GM21390 (cell line): ENCODE measurements around the gene MOSMO.
"Not testable (repeated sequence)": the region's sequence is repeated elsewhere in the genome, so short reads cannot be mapped to it uniquely, and the experiment has no call there.

Experiments used
- ATAC-seq: cut with Tn5 transposase; IDR thresholded peaks from one replicate; pipeline ENCODE4 v1.9.1; 2021; ENCODE audit not compliant: unreplicated experiment

Gene MOSMO

DNA sequence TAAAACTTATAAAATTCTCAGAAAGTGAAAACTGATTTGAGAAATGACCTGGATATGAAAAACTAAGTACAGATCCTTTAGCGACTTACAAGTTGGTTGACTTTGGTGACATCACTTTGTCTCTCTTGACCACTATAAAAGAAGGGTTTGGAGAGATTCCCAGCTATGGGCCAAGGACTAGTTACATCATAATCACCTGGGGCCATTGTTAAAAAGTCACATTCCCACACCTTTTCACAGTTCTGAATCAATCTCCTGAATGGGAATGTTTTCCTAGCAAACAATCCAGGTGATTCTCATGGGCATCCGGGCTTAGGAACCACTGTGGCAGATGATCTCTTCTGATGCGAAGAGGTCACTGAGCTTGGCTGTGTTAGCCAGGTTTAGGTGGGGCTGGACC is 83.8 kb downstream of the MOSMO start:
- ATAC-seq: no peak

DNA sequence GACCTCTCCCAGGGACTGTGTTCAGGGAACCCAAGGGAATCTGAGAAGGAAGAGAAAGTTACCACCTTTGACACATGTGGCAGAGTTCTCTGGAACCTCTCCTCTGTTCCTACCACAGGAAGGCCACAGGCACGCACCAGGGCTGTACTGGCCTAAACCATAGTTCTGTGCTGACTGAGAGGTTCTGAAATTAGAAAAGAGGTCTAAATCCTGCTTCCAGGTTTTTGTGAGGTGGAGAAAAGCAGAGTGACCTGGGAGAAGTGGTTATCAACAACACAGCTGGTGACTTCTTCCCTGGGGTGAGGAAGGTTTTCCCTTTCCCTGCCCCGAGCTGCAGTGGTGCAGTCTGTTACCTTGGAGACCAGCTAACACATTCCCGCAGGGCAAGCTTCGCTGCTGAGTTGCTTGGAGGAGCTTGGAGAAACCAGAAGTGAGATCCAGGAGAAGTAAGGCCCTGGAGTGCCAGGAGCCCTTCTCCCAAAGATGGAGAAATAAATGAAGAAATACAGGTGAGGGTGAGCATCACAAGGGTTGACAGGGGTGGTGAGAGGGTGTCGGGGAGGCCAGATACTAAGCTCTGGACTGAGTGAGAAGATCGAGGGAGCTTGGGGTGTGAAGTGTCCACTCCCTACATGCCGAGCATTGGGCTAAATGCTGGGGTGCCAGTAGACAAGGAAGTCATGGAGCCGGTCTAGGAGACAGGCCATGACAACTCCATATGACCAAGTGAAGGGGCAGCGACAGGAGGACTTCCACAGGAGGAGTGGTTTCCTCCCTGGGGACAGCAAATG is 84.4 kb downstream of the MOSMO start, which contains the start of gene VWA3A:
Gene VWA3A (plus strand): TSS at position 399 of the 791 bp plus-strand sequence. CDS start 97 bp downstream, at position 496.
- ATAC-seq: no peak

DNA sequence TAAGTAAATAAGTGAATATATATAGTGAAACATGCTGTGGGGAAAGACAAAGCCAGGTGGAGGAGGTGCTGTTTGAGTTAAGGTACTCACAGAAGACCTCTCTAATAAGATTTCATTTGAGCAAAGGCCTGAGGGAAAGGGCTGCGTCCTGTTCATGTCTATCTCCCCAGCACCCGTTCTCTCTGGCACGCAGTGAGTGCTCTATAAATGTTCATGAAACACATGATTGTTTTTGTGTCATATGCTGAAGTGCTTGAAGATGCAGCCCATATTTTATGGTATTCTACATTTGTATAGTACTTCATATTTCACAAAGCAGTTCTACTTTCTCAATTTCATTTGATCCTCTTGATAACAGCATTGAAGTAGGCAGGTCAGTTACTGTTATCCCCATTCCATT is 85.4 kb downstream of the MOSMO start:
- ATAC-seq: no peak

DNA sequence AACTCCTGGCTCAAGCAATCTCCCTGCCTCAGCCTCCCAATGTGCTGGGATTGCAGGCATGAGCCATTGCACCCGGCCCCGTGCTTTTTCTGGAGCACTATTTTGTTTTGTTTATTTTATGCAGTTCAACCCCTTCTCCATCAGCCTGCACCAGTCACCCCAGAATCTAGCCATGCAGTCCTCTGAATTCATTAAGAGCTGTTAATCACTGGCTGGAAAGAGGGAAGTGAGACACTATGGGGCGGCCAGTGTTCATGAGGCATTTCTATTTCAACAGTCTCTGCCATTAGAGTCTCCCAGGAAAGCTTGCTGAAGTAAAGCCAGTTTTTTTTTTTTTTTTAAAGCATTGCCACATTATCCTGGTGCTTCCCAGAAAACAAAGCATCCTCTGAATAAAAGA is 86.1 kb downstream of the MOSMO start:
- no peak for ATAC-seq

DNA sequence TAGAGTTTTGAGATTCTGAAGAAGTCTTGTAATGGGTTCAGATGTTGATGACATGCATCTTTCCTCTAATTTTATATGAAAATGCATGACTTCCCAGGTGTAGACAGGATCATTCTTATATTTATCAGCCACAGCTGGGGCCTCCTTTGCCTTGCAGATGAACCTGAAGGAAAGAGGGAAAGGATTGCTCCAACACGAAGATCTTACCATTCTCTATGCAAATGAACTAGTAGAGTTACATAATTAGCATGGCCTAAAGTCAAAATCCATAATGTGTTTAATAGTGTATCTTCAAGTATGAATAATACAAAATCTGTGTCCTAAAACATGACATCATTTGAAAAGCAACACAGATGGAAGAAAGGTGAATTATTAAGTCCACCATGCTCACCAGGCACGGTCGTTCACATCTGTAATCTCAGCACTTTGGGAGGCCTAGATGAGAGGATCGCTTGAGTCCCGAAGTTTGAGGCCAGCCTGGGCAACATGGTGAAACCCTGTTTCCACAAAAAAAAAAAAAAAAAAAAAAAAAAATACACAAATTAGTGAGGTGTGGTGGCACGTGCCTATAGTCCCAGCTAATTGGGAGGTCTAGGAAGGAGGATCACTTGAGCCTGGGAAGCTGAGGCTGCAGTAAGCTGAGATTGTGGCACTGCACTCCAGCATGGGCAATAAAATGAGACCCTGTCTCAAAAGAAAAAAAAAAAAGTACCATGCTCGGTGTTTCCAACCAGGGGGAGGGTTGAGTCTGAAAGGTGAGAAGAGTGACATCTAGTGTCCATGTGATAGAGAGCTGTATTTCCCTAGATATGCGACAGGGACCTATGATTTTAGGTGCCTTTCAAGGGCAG is 90.7 kb downstream of the MOSMO start:
- no peak for ATAC-seq

DNA sequence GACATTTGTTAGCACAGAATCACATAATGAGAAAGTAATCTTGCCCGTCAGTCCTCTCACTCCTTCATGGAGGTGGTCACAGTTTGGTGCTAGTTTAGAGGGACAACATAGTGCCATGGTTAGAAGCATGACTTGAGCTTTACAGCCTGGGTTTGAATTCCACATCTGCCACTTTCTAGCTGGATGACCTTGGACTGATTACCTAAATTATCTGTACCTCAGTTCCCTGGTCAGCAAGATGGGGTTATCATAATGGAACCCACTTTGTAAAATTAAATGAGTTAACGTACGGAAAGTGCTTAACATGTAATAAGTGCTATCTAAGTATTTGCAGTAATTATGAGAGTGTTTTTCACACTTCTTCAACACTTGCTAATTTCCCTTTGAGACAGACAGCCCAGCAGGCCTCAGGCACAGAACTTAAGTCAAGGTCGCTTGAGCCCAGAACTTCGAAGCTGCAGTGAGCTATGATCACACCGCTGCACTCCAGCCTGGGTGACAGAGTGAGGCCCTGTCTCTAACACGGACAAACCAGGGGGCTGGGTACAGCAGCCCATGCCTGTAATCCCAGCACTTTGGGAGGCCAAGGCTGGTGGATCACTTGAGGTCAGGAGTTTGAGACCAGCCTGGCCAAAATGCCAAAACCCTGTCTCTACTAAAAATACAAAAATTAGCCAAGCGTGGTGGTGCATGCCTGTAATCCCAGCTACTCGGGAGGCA is 91.5 kb downstream of the MOSMO start:
- ATAC-seq: no peak

DNA sequence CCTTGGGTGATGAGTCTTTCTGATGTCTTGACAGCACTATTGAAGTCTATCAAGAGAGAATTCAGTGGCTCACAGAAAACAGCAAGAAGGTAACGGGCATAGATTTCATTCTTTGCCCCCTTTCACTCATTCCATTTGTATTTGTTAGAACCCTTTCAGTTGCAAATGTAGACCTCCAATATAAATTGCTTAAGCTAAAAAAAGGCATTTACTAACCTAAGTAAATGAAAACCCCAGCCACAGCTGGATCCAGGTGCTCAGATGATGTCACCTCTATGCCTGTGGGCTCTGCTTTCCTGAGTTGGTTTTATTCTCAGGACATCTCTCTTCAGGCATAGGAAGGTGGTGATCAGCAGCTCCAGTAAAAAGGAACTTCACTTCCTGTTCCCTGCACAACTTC is 95.5 kb downstream of the MOSMO start:
- no peak for ATAC-seq

DNA sequence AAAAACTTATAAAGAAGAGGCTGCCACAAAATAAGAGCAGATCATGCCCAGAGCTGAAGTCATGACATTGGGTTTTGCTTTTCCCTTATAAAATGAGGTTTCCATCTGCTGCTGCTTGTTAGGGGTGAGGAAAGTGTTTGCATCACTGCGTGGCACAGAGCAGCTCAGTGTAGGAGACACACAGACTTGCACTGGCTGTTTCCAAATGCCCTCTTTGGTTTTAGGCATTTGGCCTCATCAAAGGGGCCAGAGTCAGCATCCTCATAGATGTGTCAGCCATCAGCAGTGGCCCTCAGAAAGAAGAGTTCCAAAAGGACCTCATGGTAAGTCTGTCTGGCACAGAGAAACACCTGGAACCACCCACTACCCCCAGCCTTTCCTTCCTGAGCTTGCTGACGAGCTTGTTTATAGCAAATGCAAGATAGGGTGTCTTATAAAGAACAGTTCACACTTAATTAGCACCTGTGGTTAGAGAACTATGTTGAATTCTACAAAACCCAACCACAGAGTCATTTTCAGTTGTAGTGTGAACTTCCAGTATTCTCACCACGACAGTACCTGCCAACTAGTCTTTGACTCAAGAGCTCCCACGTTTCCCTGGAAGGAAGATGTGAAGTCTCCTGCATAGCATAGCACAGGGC is 101.5 kb downstream of the MOSMO start:
- ATAC-seq: no peak

DNA sequence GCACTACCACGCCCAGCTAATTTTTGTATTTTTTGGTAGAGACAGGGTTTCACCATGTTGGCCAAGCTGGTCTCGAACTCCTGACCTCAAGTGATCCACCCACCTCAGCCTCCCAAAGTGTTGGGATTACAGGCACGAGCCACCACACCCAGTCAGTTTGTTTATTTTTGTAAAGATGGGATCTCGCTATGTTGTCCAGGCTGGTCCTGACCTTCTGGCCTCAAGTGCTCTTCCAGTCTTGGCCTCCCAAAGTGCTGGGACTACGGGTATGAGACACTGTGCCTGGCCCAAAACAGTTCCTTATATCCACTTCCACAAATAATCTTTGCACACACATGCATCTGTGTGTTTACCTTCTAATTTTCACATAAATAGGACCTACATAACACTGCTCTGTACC is 103.7 kb downstream of the MOSMO start:
- not testable (repeated sequence) for ATAC-seq

DNA sequence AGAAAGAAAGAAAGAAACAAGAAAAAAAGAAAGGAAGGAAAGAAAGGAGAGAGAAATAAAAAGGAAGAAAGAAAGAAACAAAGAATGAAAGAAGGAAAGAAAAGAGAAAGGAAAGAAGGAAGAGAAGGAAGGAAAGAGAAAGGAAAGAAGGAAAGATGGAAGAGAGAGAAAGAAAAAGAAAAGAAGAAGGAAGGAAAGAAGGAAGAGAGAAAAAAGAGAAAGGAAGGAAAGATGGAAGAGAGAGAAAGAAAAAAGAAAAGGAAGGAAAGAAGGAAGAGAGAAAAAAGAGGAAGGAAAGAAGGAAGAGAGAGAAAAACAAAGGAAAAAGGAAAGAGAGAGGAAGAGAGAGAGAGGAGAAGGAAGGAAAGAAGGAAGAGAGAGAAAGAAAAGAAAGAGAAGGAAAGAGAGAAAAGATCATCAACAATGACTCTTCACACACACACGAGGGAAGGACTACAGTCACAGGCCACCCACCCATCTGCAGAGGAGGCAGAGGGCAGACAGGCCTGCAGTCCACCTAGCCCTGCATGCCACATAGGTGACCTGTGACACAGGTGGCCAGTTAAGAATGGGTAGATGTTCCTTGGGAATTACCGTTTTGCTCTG is 108.3 kb downstream of the MOSMO start:
- ATAC-seq: no peak

DNA sequence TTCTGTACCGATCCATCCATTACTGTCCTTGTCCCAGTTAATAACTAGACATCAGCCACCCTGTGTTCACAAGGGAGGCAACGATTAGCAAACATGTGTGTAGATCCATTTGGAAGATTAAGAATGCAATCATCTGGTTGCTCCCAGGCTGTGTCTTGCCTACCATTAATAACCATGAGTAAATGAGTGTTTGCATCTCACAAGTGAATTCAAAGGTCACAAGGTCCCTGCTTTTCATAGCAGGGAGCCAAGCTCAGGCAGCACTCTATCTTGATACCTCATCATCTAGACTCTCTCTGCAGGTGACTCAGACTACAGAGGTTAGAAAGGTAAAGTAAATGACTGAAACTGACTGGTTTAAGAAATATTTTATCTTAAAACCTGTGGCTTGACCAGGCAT is 109.7 kb downstream of the MOSMO start:
- ATAC-seq: no peak

DNA sequence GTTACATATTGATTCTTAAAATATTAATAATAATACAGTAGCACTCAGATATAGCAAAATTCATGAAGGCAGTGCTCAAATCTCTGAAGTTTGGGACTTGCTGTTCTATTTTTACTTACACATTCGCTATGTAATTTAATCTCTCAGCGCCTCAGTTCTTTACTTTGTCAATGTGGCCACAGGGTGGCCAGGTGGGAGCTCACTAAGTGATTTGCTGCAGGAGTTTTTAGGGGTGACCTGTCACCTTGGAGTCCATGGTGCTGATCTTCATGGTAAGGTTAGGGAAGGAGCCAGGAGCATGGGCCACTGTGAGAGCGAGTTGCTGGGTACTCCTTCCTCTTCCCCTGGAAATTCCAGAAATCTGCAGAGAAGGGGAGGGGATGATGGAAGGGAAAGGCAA is 112.5 kb downstream of the MOSMO start:
- ATAC-seq: no peak

DNA sequence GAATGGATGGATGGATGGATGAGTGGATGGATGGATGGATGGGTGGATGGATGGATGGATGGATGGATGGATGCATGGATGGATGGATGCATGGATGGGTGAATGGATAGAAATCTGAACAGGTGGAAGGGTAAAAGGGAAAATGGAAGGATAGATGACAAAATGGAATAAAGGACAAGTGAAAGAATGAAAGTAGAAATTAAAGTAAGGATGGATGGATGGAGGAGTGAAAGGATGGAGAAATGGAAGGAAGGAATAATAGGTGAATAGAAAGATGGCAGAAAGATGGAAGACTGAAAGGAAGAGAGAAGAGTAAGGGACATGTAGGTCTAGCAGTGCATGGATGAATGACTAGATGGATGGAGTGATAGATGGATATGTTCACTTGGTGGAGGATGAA is 114.3 kb downstream of the MOSMO start:
- ATAC-seq: no peak

DNA sequence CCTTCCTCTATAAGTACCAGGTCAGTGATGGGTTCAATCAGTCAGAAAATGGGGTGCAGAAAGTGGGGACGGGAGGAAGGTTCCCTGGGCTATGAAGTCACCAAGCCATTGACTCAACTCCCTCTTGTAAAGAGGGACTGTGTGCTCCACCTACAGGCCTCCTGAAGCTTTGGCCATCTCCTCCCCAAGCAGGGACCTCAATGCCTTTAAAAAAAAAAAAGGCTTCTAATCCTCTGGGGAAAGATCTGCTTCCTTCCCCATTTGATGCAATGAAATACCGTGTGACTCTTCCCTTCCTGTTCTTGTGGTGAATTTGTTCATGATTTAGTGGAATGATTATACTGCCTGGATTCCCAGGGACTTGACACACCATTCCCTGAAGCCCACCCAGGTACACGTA is 115.2 kb downstream of the MOSMO start:
- ATAC-seq: no peak

DNA sequence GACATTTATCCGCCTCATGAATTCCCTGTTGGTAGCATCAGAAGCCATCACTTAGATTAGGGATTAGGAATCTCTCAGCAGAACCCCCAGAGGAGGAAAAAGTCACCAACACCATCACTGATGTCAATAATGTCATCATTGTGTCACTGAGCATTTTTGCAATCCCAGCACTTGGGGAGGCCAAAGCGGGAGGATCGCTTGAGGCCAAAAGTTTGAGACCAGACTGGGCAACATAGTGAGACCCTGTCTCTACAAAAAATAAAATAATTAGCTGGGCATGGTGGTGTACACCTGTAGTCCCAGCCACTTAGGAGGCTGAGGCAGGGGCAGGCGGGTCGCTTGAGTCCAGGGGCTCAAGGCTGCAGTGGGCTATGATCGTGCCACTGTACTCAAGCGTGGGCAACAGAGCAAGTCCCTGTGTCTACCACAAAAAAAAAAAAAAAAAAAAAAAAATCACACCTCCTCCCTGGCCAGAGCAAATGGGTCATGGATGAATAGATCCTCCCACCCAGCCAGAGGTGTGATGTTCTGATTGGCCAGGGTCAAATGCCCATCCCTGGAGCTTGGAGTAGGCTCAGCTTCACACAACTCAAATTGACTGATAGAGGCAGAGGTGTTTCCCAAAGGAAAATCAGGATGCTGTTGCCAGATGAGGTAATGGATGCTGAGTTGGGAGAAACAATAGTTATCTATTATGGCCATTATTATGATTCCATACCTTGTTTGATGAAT is 116.0 kb downstream of the MOSMO start:
- no peak for ATAC-seq

DNA sequence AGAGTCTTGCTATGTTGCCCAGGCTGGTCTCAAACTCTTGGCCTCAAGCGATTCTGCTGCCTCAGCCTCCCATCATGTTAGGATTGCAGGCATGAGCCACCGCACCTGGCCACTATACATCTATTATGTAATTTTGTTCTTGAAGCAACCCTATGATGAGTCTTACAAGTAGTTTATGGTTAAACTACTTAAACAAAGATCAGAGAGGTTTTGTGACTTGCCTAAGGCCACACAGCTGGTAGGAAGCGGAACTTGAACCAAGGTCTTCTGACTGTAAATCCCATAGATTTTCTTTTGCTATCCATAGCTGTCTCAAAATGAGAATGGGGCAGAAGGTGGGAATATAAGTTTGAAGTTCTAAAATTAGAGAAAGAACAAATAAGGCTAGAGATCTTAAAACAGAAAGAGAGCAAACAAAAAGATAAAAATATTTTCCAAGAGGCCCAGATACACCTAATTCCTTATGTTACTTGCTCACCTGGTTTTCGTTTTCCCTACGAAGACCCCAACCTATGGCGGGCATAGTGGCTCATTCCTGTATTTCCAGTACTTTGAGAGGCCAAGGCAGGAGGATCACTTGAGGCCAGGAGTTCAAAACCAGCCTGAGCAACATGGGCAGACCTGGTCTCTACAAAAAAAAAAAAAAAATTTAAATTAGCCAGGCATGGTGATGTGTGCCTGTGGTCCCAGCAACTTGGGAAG is 116.8 kb downstream of the MOSMO start:
- no peak for ATAC-seq

DNA sequence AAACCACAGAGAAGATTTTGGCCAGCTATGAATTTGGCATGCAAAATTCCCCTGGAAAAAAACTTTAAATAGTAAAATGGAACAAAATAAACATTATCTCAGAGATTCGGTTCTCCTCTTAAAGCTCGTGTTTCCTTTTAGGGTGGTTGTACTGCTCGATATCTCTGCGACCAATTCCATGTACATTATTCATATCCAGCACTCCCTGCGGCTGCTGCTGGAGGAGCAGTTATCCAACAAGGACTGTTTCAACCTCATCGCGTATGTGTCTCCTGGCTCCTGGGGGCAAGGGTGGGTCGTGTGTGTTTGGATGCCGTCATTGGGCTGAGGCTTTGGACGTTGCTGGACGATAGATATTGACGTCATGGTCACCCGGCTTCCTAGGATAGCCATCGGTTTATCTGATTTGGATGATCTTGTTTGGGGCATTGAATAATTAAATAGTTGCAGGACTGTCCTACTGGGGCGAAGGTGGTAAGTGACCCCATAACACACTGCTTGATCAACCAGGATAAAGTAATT is 118.2 kb downstream of the MOSMO start:
- ATAC-seq: no peak

DNA sequence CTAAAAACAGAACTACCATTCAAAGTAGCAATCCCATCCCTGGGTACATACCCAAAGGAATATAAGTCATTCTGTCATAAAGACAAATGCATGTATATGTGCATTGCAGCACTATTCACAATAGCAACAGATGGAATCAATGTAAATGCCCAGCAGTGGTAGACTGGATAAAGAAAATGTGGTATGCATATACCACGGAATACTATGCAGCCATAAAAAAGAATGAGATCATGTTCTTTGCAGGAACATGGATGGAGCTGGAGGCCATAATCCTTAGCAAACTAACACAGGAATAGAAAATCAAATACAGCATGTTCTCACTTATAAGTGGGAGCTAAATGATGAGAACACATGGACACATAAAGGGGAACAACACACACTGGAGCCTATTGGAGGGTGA is 120.6 kb downstream of the MOSMO start:
- not testable (repeated sequence) for ATAC-seq

DNA sequence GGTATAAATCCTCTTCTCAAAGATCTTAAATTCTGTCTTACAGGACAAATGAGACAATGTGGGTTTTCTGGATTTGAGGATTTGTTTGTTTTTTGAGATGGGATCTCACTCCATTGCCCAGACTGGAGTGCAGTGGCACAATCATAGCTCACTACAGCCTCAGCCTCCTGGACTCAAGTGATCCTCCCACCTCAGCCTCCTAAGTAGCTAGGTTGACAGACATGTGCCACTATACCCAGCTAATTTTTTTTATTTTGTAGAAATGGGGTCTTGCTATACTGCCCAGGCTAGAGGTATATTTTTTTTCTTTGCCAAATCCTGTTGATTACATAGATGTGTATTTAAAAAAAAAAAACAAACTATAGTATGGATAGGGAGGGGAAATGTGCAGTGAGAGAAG is 122.6 kb downstream of the MOSMO start:
- ATAC-seq: no peak
